ENCODE data around the gene FAM193B.

FAM193B gene

DNA sequence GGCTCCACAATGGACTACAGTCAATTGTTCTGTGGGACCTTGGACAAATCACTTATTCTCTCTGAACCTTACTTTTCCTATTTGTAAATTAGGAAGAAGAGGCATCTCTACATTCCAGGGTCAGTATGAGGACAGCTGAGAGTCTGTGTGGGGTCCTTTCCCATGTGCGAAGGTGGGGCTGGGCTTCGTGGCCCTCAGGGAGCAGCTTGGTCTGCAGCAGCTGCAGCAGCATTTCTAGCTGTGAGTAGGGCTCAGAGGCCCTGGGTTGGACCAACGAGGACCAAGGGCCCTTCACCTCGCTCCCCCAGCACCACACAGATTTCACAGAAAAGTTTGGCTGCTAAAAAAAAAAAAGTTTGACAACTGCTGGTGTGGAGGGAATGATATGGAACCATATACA is 28.2 kb downstream of the FAM193B start:
- no peak for DNase-seq (ENCODE audit: low read depth in 1 of 2, low spot score in 1 of 2)
- no peak overlapping the region for H3K4me3 ChIP-seq (replicated peaks; ENCODE audit: insufficient read depth, low read length)
- no peaks in the 10 kb centered on the region for H3K27me3 ChIP-seq (ENCODE audit: insufficient read depth, poor library complexity, severe bottlenecking)
- TF ChIP-seq GABPA (IDR thresholded peaks at IDR 0.05; ENCODE audit: low read depth) (no peak), REST (IDR thresholded peaks at IDR 0.05; ENCODE audit: insufficient replicate concordance, low read depth) (no peak), SPI1 (IDR thresholded peaks at IDR 0.05; ENCODE audit: borderline replicate concordance, low read depth) (no peak), POLR2AphosphoS5 (IDR thresholded peaks at IDR 0.05; ENCODE audit: low read depth) (no peak)
- TF ChIP-seq, protein P1, sequence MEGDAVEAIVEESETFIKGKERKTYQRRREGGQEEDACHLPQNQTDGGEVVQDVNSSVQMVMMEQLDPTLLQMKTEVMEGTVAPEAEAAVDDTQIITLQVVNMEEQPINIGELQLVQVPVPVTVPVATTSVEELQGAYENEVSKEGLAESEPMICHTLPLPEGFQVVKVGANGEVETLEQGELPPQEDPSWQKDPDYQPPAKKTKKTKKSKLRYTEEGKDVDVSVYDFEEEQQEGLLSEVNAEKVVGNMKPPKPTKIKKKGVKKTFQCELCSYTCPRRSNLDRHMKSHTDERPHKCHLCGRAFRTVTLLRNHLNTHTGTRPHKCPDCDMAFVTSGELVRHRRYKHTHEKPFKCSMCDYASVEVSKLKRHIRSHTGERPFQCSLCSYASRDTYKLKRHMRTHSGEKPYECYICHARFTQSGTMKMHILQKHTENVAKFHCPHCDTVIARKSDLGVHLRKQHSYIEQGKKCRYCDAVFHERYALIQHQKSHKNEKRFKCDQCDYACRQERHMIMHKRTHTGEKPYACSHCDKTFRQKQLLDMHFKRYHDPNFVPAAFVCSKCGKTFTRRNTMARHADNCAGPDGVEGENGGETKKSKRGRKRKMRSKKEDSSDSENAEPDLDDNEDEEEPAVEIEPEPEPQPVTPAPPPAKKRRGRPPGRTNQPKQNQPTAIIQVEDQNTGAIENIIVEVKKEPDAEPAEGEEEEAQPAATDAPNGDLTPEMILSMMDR (IDR thresholded peaks at IDR 0.05; ENCODE audit: insufficient read depth, low read length): no peak
- H3K27ac ChIP-seq (replicated peaks): no peak overlapping the region

- H3K4me3 ChIP-seq (replicated peaks; ENCODE audit: insufficient read depth, low read length): no peak overlapping the region
- no peak for DNase-seq (ENCODE audit: low read depth in 1 of 2, low spot score in 1 of 2)
- no peak overlapping the region for H3K27ac ChIP-seq (replicated peaks)
- TF ChIP-seq, protein P1 (IDR thresholded peaks at IDR 0.05; ENCODE audit: insufficient read depth, low read length): no peak
- no peak for TF ChIP-seq GABPA (IDR thresholded peaks at IDR 0.05; ENCODE audit: low read depth)
- no peak for TF ChIP-seq POLR2AphosphoS5 (IDR thresholded peaks at IDR 0.05; ENCODE audit: low read depth)
- no peak for TF ChIP-seq REST (IDR thresholded peaks at IDR 0.05; ENCODE audit: insufficient replicate concordance, low read depth)
- TF ChIP-seq SPI1 (IDR thresholded peaks at IDR 0.05; ENCODE audit: borderline replicate concordance, low read depth): no peak
- H3K27me3 ChIP-seq (ENCODE audit: insufficient read depth, poor library complexity, severe bottlenecking): no peaks in the 10 kb centered on the region
Measured at GRCh38 chr5:177524941-177525655, 29.3 kb downstream of the FAM193B start.

DNA sequence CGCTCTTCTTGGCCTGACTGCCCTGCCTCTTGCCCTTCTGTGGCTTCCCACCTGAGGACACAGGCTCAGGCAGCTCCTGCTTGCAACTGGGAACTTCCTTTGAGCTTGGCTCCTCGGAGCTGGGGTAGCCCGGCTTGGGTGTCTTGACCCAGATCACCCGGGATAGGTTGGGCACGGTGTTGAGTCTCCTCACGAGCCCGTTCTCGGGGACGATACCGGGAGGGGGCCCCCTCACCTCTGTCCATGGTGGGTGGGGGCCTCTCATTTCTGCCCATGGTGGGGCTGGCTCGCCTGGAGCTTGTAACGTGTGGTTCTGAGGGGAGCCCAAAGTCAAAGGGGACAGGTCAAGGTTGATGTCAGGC is 29.8 kb downstream of the FAM193B start:
- no peak for DNase-seq (ENCODE audit: low read depth in 1 of 2, low spot score in 1 of 2)
- H3K4me3 ChIP-seq (replicated peaks; ENCODE audit: insufficient read depth, low read length): no peak overlapping the region
- no peak overlapping the region for H3K27ac ChIP-seq (replicated peaks)
- H3K27me3 ChIP-seq (ENCODE audit: insufficient read depth, poor library complexity, severe bottlenecking): no peaks in the 10 kb centered on the region
- TF ChIP-seq GABPA (IDR thresholded peaks at IDR 0.05; ENCODE audit: low read depth) (no peak), POLR2AphosphoS5 (IDR thresholded peaks at IDR 0.05; ENCODE audit: low read depth) (no peak)

GRCh38 chr5:177523711-177524538 is 30.4 kb downstream of the FAM193B start:
- Histone ChIP-seq H3K27me3 (ENCODE audit: insufficient read depth, poor library complexity, severe bottlenecking) (no peaks in the 10 kb centered on the region), H3K4me3 (replicated peaks; ENCODE audit: insufficient read depth, low read length) (no peak overlapping the region), H3K27ac (replicated peaks) (no peak overlapping the region)
- TF ChIP-seq SPI1 (IDR thresholded peaks at IDR 0.05; ENCODE audit: borderline replicate concordance, low read depth) (no peak), REST (IDR thresholded peaks at IDR 0.05; ENCODE audit: insufficient replicate concordance, low read depth) (no peak), POLR2AphosphoS5 (IDR thresholded peaks at IDR 0.05; ENCODE audit: low read depth) (no peak), GABPA (IDR thresholded peaks at IDR 0.05; ENCODE audit: low read depth) (no peak)
- TF ChIP-seq, protein P1 (IDR thresholded peaks at IDR 0.05; ENCODE audit: insufficient read depth, low read length): no peak
- no peak for DNase-seq (ENCODE audit: low read depth in 1 of 2, low spot score in 1 of 2)

Measured in HL-60 (cell line).